Activated CD8-positive, alpha-beta memory T cell treated with anti-CD3 and anti-CD28 coated beads, Interleukin-2, amount 50 U/mL, for 1 hour (primary cell): ENCODE data around the gene CSK.
"Not testable (repeated sequence)": the region's sequence is repeated elsewhere in the genome, so short reads cannot be mapped to it uniquely, and the experiment has no call there.

Experiments
- DNase-seq: peaks from one replicate; pipeline ENCODE4 v3.0.0-alpha.2; 2020; ENCODE audit errors: extremely low read depth

CSK gene

GRCh38 chr15:74781431-74782258 is at the start of gene CSK:
CSK (plus strand) TSS chr15:74782080; CDS start chr15:74798298, 16,218 bp downstream.
- no peak for DNase-seq

GRCh38 chr15:74732846-74733245 is 49.0 kb upstream of the CSK start:
- DNase-seq, result no peak

GRCh38 chr15:74733269-74733668 is 48.6 kb upstream of the CSK start:
- no peak for DNase-seq

GRCh38 chr15:74735305-74735704 is 46.6 kb upstream of the CSK start:
- DNase-seq, result no peak

GRCh38 chr15:74738239-74738638 is 43.6 kb upstream of the CSK start:
- DNase-seq, result not testable (repeated sequence)

GRCh38 chr15:74742422-74742821 is 39.5 kb upstream of the CSK start:
- no peak for DNase-seq

- DNase-seq, result no peak
Observed at GRCh38 chr15:74746389-74746788, 35.5 kb upstream of the CSK start.

GRCh38 chr15:74748322-74748946 is 33.4 kb upstream of the CSK start, which contains the start of gene CYP1A2:
CYP1A2 (plus strand) TSS chr15:74748845; CDS start chr15:74749739, 894 bp downstream.
- DNase-seq, result no peak

- DNase-seq, result no peak
Observed at GRCh38 chr15:74749832-74750231, 32.0 kb upstream of the CSK start.

GRCh38 chr15:74750751-74751150 is 31.1 kb upstream of the CSK start:
- DNase-seq, result no peak

- no peak for DNase-seq
Observed at GRCh38 chr15:74752011-74752410, 29.9 kb upstream of the CSK start.

GRCh38 chr15:74752531-74752930 is 29.3 kb upstream of the CSK start:
- DNase-seq, result no peak

- no peak for DNase-seq
Observed at GRCh38 chr15:74754593-74755215, 27.2 kb upstream of the CSK start.

- no peak for DNase-seq
Observed at GRCh38 chr15:74758736-74759135, 23.1 kb upstream of the CSK start.

GRCh38 chr15:74762791-74763150 is 19.1 kb upstream of the CSK start:
- no peak for DNase-seq

- no peak for DNase-seq
Observed at GRCh38 chr15:74763416-74763815, 18.5 kb upstream of the CSK start.

- DNase-seq, result no peak
Observed at GRCh38 chr15:74767167-74768098, 14.4 kb upstream of the CSK start.

GRCh38 chr15:74768099-74768770 is 13.6 kb upstream of the CSK start:
- no peak for DNase-seq

- no peak for DNase-seq
Observed at GRCh38 chr15:74768771-74769342, 13.0 kb upstream of the CSK start.

GRCh38 chr15:74769463-74770025 is 12.3 kb upstream of the CSK start:
- DNase-seq, result no peak
